GF-D8 (cell line): ENCODE results near the gene CSH1.
"Not testable (repeated sequence)": the region's sequence is repeated elsewhere in the genome, so short reads cannot be mapped to it uniquely, and the experiment has no call there.

Experiments used
- DNase-seq: peaks from one replicate; lab custom pipeline; 2025; lab: John Stamatoyannopoulos, UW

Gene CSH1

DNA sequence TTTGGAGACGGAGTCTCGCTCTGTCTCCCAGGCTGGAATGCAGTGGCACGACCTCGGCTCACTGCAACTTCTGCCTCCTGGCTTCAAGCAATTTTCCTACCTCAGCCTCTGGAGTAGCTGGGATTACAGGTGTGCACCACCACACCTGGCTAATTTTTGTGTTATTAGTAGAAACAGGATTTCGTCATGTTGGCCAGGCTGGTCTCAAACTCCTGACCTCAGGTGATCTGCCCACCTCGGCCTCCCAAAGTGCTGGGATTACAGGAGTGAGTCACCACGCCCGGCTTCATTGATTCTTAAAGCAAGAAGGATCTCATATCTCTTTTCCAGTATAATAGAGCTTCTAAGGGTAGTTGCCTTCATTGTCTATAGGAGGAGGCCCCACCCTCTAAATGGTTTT is 8.4 kb upstream of the CSH1 start:
- not testable (repeated sequence) for DNase-seq

DNA sequence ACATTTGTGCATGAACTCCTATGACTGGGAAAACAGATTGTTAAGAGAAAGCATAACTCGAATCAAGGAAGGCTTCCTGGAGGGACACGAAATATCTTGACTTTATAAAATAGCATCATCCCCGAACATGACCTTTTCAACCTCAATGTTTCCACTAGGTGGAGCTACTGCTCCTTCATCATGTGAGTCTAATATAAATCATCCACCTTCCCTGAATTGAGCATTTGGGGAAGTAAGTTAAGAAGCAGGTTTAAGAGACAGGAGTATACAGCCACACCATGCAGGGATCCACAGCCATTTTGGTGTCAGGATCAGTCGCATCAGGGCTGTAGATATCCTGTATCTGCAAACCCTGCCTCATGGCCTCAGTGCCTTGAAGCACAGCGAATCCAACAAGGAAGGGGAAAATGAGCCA is 7.4 kb upstream of the CSH1 start:
- not testable (repeated sequence) for DNase-seq

DNA sequence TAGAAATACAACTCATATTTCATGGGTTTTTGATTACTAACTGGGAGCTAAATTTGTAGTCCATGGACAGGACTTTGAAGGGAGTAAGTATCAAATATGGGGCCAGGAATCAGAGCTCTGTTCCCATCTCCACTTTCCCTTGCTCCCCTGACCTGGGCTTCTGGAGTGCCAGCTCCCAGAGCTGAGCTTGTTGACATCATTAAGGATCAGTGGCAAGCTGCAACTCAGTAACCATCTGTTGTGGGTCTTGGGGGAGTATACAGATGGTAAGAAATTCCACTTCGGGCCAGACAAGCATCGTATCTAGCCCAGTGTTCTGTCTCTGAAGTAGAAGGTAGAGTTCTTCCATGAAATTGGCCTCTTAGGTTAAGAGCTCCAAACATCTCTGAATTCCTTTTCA is 5.6 kb upstream of the CSH1 start:
- DNase-seq, result not testable (repeated sequence)

GRCh38 chr17:63898899-63899798 is 2.8 kb upstream of the CSH1 start:
- DNase-seq, result not testable (repeated sequence)

- not testable (repeated sequence) for DNase-seq
These were observed 1.6 kb downstream of the CSH1 start for GRCh38 chr17:63894821-63895220.

DNA sequence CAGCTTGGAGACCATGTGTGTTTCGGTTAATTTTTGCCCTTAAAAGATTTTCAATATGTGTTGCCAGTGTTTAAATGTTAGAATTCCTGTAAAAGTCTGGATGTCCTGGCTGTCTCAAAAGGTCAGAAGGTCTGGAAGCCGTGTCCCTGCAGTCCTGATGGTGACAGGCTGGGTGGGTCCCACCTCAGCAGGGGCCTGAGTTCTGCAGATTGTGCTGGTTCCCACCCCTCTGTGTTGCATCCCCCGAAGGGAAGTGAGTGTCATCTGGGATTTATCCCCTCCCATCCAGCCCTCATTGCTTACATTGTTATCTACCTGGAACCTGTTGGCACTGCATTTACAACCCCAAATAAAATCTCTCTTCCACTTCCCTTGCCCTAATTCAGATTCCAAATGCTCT is 2.4 kb downstream of the CSH1 start:
- not testable (repeated sequence) for DNase-seq

DNA sequence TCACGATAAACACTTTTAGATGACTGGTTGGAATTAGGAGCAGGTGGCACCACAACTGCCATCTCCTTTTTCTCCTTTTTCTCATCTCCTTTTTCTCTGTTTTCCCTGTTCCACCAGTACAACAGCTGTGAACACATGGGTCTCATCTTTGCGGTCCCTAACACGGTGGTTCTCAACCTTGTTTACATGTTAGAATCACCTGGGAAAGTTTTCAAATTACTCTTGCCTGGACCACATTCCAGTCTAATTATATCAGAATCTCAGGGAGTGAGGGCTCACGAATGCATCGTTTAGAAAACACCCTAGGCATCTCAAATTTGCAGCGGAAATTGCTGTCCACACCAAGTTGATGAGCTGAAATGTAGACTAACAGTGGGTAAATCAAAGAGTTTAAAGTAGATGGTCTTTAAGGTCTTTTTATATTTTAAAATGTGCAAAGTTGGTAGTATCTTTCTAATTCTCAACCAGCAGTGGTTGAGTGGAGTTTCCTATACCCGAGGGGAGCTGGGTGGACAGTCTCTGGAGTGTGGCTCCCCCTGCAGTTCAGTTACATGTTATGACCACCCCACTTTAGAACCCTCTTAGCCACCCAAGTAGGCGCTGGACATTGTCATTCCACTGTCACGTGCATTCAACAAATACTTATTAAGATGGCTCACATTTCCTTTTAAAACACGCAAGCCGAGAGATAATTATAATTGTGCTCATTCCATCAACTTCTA is 3.9 kb downstream of the CSH1 start:
- not testable (repeated sequence) for DNase-seq

GRCh38 chr17:63889026-63889848 is 7.1 kb downstream of the CSH1 start:
- not testable (repeated sequence) for DNase-seq

DNA sequence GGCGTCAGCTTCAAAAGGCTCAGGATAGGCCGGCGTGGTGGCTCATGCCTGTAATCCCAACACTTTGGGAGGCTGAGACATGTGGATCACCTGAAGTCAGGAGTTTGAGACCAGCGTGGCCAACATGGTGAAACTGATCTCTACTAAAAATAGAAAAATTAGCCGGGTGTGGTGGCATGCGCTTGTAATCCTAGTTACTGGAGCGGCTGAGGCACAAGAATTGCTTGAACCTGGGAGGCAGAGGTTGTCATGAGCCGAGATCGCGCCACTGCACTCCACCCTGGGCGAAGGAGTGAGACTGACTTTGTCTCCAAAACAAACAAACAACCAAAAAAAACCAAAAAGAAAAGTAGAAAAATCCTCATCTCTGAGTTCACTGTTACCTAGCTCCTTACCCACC is 11.3 kb downstream of the CSH1 start:
- DNase-seq, result not testable (repeated sequence)

GRCh38 chr17:63882626-63883126 is 13.7 kb downstream of the CSH1 start:
- not testable (repeated sequence) for DNase-seq

- DNase-seq, result no peak
These were observed 14.3 kb downstream of the CSH1 start, which contains the start of gene GH2 for GRCh38 chr17:63881935-63882601. Gene GH2 (minus strand): TSS chr17:63881944. CDS start chr17:63881801, 143 bp downstream.

DNA sequence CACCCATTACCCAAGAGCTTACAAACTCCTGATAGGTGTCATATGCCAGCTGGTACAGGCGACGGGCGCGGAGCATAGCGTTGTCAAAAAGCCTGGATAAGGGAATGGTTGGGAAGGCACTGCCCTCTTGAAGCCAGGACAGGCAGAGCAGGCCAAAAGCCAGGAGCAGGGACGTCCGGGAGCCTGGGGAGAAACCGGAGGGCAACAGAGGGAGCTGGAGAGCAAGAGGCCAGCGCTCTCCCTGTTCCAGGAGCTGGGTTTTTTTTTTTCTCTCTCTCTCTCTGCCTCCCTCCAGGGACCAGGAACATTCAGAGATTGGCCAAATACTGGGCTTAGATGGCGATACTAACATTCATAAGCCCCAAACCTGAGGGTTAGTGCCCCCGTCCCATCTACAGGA is 15.0 kb downstream of the CSH1 start:
- DNase-seq, result not testable (repeated sequence)

DNA sequence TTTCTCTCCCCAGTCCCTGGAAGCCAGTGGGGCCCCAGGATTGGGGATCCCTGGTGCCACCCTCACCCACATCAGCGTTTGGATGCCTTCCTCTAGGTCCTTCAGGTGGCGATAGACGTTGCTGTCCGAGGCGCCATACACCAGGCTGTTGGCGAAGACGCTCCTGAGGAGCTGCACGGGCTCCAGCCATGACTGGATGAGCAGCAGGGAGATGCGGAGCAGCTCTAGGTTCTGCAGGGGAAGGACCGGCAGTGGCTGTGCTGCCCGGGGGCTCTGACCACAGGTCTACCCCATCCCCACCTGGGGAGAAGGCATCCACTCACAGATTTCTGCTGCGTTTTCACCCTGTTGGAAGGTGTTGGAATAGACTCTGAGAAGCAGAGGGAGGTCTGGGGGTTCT is 15.7 kb downstream of the CSH1 start:
- no peak for DNase-seq

- DNase-seq, result not testable (repeated sequence)
These were observed 18.0 kb downstream of the CSH1 start for GRCh38 chr17:63878413-63878812.

DNA sequence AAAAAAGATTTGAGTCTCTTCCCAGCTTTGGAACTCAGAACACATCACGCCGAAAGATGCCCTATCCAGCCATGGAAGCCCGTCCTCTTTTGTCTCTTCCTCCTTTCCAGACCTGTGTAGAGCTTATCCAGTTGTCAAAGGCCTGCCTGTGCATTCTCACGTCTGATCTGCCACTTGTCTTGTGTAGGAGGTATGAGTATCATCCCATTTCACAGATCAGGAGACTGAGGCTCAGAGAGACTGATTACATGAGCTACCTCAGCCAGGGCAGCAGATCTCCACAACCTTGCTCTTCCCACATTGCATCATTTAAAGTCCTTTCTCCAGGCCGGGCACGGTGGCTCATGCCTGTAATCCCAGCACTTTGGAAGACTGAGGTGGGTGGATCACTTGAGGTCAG is 21.7 kb downstream of the CSH1 start:
- not testable (repeated sequence) for DNase-seq

- not testable (repeated sequence) for DNase-seq
These were observed 22.2 kb downstream of the CSH1 start for GRCh38 chr17:63874061-63874626.

- not testable (repeated sequence) for DNase-seq
These were observed 22.8 kb downstream of the CSH1 start, which contains the start of gene CSH2 for GRCh38 chr17:63873577-63873976. Gene CSH2 (minus strand): TSS chr17:63873677. CDS start chr17:63873614, 63 bp downstream.

DNA sequence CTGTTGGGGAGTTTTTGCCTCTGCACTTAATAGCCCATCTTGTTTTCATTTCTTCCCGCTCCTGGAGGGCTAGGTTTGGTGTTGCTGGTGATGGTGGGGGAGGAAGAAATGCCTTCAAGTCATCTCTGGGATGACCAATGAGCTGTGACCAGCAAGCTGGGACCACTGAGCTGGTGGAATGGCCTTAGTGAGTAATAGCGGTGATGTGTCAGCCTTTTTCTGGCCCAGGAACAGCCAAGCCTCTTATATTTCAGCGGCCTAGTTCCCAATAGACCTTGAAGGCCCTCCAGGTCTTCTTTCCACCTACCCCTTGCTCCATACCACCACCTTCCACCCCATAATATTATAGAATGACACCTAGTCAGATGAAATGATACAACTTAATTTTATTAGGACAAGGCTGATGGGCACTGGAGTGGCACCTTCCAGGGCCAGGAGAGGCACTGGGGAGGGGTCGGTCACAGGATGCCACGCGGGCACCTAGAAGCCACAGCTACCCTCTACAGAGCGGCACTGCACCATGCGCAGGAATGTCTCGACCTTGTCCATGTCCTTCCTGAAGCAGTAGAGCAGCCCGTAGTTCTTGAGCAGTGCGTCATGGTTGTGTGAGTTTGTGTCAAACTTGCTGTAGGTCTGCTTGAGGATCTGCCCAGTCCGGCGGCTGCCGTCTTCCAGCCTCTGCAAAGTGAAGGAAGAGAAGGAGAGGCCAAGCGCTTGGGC is 24.6 kb downstream of the CSH1 start:
- not testable (repeated sequence) for DNase-seq

GRCh38 chr17:63870292-63870665 is 26.1 kb downstream of the CSH1 start:
- not testable (repeated sequence) for DNase-seq
